Activated CD4-positive, alpha-beta T cell treated with anti-CD3 and anti-CD28 coated beads, Interleukin-2, amount 50 U/mL, for 1 hour (primary cell): ENCODE data around the gene KRTAP12-1.

Experiments used
- DNase-seq: peaks from one replicate; pipeline ENCODE4 v3.0.0-alpha.2; 2020

KRTAP12-1 gene

GRCh38 chr21:44681861-44682579 is at the start of gene KRTAP12-1:
Gene KRTAP12-1, minus strand, starts transcription at chr21:44682163. Its CDS starts 40 bp downstream, at chr21:44682123.
- no peak for DNase-seq

- no peak for DNase-seq
Observed at GRCh38 chr21:44730951-44731579, 49.1 kb upstream of the KRTAP12-1 start.

- no peak for DNase-seq
Observed at GRCh38 chr21:44730028-44730395, 48.0 kb upstream of the KRTAP12-1 start.

- DNase-seq: no peak
Observed at GRCh38 chr21:44729336-44730027, 47.5 kb upstream of the KRTAP12-1 start.

GRCh38 chr21:44728716-44729115 is 46.8 kb upstream of the KRTAP12-1 start:
- DNase-seq: no peak

GRCh38 chr21:44727757-44728156 is 45.8 kb upstream of the KRTAP12-1 start:
- DNase-seq: no peak

GRCh38 chr21:44727321-44727720 is 45.4 kb upstream of the KRTAP12-1 start:
- no peak for DNase-seq

- DNase-seq: no peak
Observed at GRCh38 chr21:44726826-44727225, 44.9 kb upstream of the KRTAP12-1 start.

- no peak for DNase-seq
Observed at GRCh38 chr21:44724926-44725325, 43.0 kb upstream of the KRTAP12-1 start.

GRCh38 chr21:44724196-44724595 is 42.2 kb upstream of the KRTAP12-1 start:
- DNase-seq: no peak

GRCh38 chr21:44723177-44724131 is 41.5 kb upstream of the KRTAP12-1 start:
- DNase-seq: no peak

- no peak for DNase-seq
Observed at GRCh38 chr21:44722731-44723130, 40.8 kb upstream of the KRTAP12-1 start.

GRCh38 chr21:44720170-44720569 is 38.2 kb upstream of the KRTAP12-1 start:
- no peak for DNase-seq

GRCh38 chr21:44718571-44718970 is 36.6 kb upstream of the KRTAP12-1 start:
- no peak for DNase-seq

- no peak for DNase-seq
Observed at GRCh38 chr21:44718093-44718492, 36.1 kb upstream of the KRTAP12-1 start.

- no peak for DNase-seq
Observed at GRCh38 chr21:44716984-44717383, 35.0 kb upstream of the KRTAP12-1 start.

- no peak for DNase-seq
Observed at GRCh38 chr21:44714905-44715304, 32.9 kb upstream of the KRTAP12-1 start.

- no peak for DNase-seq
Observed at GRCh38 chr21:44713846-44714245, 31.9 kb upstream of the KRTAP12-1 start.

- DNase-seq: no peak
Observed at GRCh38 chr21:44713130-44713529, 31.2 kb upstream of the KRTAP12-1 start.

GRCh38 chr21:44712203-44713028 is 30.5 kb upstream of the KRTAP12-1 start:
- no peak for DNase-seq

- no peak for DNase-seq
Observed at GRCh38 chr21:44711327-44712202, 29.6 kb upstream of the KRTAP12-1 start, which contains the start of gene TSPEAR. Gene TSPEAR, minus strand, starts transcription at chr21:44711572. Its CDS starts 58 bp downstream, at chr21:44711514.
